OCI-LY3 (cell line): ENCODE results near the gene TMEM212.

Source experiments
- H2AFZ ChIP-seq: fragments of 200-600, 300-600 bp; shearing (Covaris generic); 2 replicates; pipeline ENCODE4 v1.6.0; 2014; ENCODE audit warnings: antibody characterized with exemption, low read depth, low read length
- H3K27ac ChIP-seq: fragments of 200-600, 300-600 bp; sonication (generic); 2 replicates; pipeline ENCODE4 v1.5.1; 2014; ENCODE audit warnings: mild to moderate bottlenecking, low read length, moderate library complexity, mixed read lengths
- H3K27me3 ChIP-seq: fragments of 200-600, 300-600 bp; sonication (generic); 2 replicates; pipeline ENCODE4 v1.6.1; 2014; ENCODE audit warnings: low read depth, low read length, mixed read lengths
- H3K36me3 ChIP-seq: fragments of 200-600, 300-600 bp; sonication (generic); replicated peaks from 2 replicates; pipeline ENCODE3; 2014; ENCODE audit warnings: low read depth, low read length, mixed read lengths
- H3K4me1 ChIP-seq: fragments of 300-600, 200-600 bp; sonication (generic); 2 replicates; pipeline ENCODE4 v1.6.1; 2014; ENCODE audit warnings: low read length, mixed read lengths
- H3K4me2 ChIP-seq: fragments of 200-600, 300-600 bp; sonication (generic); 2 replicates; pipeline ENCODE4 v1.6.1; 2014; ENCODE audit warnings: low read length, mixed read lengths
- H3K4me3 ChIP-seq: fragments of 300-600, 200-600 bp; sonication (generic); 2 replicates; pipeline ENCODE4 v1.5.1; 2014; ENCODE audit warnings: antibody characterized with exemption, mild to moderate bottlenecking, low read length, moderate library complexity
- H3K79me2 ChIP-seq: fragments of 300-600, 200-600 bp; shearing (Covaris generic); 2 replicates; pipeline ENCODE4 v1.6.1; 2014; ENCODE audit warnings: mild to moderate bottlenecking, low read length, mixed read lengths
- H3K9ac ChIP-seq: fragments of 300-600, 200-600 bp; shearing (Covaris generic); 2 replicates; pipeline ENCODE4 v1.6.0; 2014; ENCODE audit warnings: mild to moderate bottlenecking, low read length, moderate library complexity
- H3K9me3 ChIP-seq: fragments of 200-600, 300-600 bp; shearing (Covaris generic); 2 replicates; pipeline ENCODE4 v1.6.1; 2014; ENCODE audit warnings: low read length, mixed read lengths; ENCODE audit not compliant: insufficient read depth
- H4K20me1 ChIP-seq: fragments of 200-600, 300-600 bp; sonication (generic); 2 replicates; pipeline ENCODE4 v1.6.1; 2016; ENCODE audit warnings: low read length, mixed read lengths; ENCODE audit not compliant: insufficient read depth
- EZH2phosphoT487 ChIP-seq: fragments of 200-600 bp; shearing (Covaris generic); IDR thresholded peaks from 2 replicates; pipeline ENCODE4 v1.6.1; 2018; ENCODE audit warnings: antibody characterized with exemption, mixed run types, low read depth
- TF ChIP-seq, protein P1 (sequence below): fragments of 200-600, 300-600 bp; sonication (generic); IDR thresholded peaks from 2 replicates; pipeline ENCODE4 v1.5.1; 2014; ENCODE audit warnings: antibody characterized with exemption, low read length, low read depth

Gene TMEM212

DNA sequence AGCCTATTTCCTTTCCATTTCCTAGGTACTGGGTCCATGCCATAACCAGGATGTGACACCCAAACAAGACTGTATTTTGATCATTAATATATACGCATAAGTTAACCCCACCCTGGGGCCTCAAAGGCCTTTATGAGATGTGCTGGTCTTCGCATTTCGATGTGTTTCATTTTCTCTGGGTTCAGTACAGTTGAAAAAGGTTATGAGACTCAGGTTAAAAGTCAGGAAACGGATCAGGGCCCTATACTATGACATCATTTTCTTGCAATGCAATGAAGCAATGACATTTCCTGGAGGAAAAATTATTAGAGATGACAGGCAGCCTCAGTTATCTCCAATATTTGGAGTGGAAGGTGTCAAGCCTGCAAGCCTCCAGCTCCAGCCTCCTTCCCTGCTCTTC, 31.7 kb downstream of the TMEM212 start:
- H2AFZ ChIP-seq: no peak overlapping the region
- H3K27me3 ChIP-seq: peaks cover 25% of the 10 kb centered on the region
- no peak overlapping the region for H3K27ac ChIP-seq
- no peaks in the 10 kb centered on the region for H3K4me1 ChIP-seq
- H3K4me3 ChIP-seq: no peak overlapping the region
- H3K4me2 ChIP-seq: no peak overlapping the region
- no peaks in the 10 kb centered on the region for H4K20me1 ChIP-seq
- H3K79me2 ChIP-seq: no peaks in the 10 kb centered on the region
- H3K36me3 ChIP-seq: no peaks in the 10 kb centered on the region
- no peak overlapping the region for H3K9ac ChIP-seq
- TF ChIP-seq, protein P1, sequence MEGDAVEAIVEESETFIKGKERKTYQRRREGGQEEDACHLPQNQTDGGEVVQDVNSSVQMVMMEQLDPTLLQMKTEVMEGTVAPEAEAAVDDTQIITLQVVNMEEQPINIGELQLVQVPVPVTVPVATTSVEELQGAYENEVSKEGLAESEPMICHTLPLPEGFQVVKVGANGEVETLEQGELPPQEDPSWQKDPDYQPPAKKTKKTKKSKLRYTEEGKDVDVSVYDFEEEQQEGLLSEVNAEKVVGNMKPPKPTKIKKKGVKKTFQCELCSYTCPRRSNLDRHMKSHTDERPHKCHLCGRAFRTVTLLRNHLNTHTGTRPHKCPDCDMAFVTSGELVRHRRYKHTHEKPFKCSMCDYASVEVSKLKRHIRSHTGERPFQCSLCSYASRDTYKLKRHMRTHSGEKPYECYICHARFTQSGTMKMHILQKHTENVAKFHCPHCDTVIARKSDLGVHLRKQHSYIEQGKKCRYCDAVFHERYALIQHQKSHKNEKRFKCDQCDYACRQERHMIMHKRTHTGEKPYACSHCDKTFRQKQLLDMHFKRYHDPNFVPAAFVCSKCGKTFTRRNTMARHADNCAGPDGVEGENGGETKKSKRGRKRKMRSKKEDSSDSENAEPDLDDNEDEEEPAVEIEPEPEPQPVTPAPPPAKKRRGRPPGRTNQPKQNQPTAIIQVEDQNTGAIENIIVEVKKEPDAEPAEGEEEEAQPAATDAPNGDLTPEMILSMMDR: no peak
- TF ChIP-seq EZH2phosphoT487: no peak
- H3K9me3 ChIP-seq: no peaks in the 10 kb centered on the region

DNA sequence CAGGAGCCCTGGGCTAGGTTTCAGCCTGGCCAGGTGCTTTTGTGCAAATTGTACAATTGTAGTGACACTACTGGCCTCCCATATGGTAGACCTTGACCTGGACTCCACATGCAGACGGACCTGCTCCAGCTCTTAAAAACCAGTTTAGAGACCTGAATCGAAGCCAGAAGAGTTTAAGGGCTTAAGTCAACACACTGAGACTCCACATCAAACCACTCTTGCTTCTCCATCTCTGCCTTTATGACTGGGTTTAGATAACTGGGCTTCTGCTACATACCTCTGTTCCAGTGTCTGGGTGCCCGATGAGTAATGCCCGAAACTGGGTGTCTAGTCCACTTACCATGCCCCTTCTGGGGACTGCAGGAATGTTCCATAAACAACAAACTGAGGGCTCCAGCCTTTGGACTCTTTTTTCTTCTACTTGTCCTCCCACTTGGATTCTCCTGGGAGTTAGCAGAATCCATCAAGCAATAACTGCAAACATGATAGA, 32.8 kb downstream of the TMEM212 start:
- H2AFZ ChIP-seq: no peak overlapping the region

DNA sequence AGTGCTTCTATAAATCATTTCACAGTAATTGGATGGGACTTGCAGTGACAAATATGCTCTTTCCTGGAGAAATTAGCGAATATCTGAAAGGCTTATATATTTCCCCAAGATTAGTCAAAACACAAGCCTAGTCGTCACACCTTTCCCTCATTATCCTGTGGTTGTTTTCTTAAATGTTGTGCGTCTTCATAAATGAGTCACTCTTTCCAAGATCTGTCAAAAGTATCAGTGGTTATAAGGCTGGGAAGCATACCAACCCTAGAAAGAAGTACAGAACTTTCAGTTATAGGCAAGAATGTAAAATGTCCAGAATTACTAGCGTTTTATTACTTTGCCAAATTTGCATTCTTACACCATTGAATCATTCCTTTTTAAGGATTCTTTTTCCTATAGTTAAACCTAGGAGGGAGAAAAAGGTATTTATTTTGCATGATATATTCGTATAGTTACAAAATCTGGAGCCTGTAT, 33.6 kb downstream of the TMEM212 start:
- Histone ChIP-seq H3K36me3 (no peaks in the 10 kb centered on the region), H2AFZ (no peak overlapping the region), H3K79me2 (no peaks in the 10 kb centered on the region), H3K9me3 (no peaks in the 10 kb centered on the region), H4K20me1 (no peaks in the 10 kb centered on the region), H3K27me3 (peaks cover 29% of the 10 kb centered on the region), H3K4me2 (no peak overlapping the region), H3K27ac (no peak overlapping the region), H3K4me1 (no peaks in the 10 kb centered on the region), H3K9ac (no peak overlapping the region), H3K4me3 (no peak overlapping the region)
- TF ChIP-seq, protein P1: no peak
- TF ChIP-seq EZH2phosphoT487: no peak

More for the DNA sequence above, 32.8 kb downstream of the TMEM212 start:
- H3K79me2 ChIP-seq: no peaks in the 10 kb centered on the region
- H3K4me2 ChIP-seq: no peak overlapping the region
- no peaks in the 10 kb centered on the region for H3K4me1 ChIP-seq
- H3K27me3 ChIP-seq: peaks cover 25% of the 10 kb centered on the region
- H3K9me3 ChIP-seq: no peaks in the 10 kb centered on the region
- H4K20me1 ChIP-seq: no peaks in the 10 kb centered on the region
- no peak overlapping the region for H3K4me3 ChIP-seq
- no peak overlapping the region for H3K27ac ChIP-seq
- TF ChIP-seq EZH2phosphoT487: no peak
- TF ChIP-seq, protein P1: no peak
- H3K36me3 ChIP-seq: no peaks in the 10 kb centered on the region
- H3K9ac ChIP-seq: no peak overlapping the region

DNA sequence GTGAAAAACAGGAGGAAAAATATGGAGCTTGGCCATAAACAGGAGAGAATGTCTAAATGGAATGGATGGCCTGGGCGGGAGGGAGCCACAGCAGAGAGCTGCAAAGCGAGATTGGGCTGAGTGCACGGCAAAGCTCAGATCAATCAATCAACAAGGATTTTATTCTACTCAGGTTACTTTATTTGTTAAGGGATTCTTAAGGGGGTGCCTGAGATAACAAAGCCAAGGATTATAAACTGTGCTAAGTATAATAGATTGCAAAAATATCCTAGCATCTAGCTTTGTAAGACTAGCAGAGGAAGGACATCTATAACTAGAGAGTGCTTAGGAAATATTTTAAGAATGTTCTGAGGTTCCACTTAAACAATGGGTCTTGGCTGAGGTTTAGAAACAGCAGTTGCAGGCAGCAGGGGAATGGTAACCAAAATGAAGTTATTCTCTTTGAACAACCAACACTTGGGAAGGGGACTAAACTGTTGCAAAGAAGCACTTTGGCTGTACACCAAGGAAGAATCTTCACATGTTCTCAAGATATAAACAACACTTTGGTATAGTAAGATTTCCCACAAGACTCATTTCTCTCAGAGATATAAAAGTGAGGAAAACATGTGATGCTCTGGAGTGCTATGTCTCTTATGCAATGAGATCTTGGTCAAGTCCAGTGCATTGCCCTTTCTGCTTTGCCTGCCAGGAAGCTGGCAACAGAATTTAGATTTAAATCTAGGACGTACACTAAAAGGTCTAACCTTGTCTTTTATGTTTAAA, 35.5 kb downstream of the TMEM212 start:
- Histone ChIP-seq H3K27me3 (peaks cover 49% of the 10 kb centered on the region), H3K9ac (no peak overlapping the region), H3K4me2 (no peak overlapping the region), H3K27ac (no peak overlapping the region), H3K4me1 (no peaks in the 10 kb centered on the region), H4K20me1 (no peaks in the 10 kb centered on the region), H3K4me3 (no peak overlapping the region), H3K79me2 (no peaks in the 10 kb centered on the region), H2AFZ (no peak overlapping the region), H3K36me3 (no peaks in the 10 kb centered on the region), H3K9me3 (no peaks in the 10 kb centered on the region)
- TF ChIP-seq EZH2phosphoT487: no peak
- TF ChIP-seq, protein P1: no peak
